IPS-NIHi11 (cell line): ENCODE measurements around the gene C20orf202.

Experiments used
- DNase-seq: peaks from one replicate; pipeline ENCODE4 v3.0.0; 2012; ENCODE audit warnings: mixed read lengths, low spot score

The C20orf202 gene

DNA sequence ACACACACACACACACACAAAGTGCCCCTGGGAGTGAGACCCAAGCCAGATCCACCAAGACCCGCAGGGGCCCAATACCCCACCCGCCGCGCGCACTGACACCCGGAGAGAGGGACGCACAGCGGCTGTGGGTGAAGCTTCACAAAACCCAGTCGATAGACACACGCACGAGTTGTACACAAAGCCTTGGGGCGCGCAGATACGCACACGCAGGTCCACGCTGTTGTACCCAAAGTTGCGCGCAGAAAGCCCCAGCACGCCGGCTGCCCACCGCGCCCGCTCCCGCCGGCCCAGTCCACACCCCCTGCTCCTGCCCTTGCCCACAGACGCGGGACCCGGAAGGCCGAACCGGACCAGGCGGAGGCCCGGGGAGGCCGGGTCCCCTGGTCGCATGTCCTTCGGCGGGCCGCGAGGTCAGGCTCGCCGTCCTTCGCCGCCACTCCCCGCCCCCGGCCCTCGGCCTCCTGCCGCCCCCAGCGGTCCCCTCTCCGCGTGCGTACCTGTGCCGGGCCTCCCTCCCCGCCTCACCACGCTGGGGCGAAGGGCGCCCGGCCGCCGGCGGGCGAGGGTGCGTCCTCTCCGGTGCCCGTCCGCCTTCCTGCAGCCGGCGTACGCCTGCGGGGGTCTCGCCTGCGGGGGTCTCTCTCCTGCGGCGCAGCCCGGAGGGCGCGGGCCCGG lies 18.5 kb upstream of the C20orf202 start, which contains the start of gene TMEM74B:
Gene TMEM74B, minus strand, starts transcription at position 344 of the 678 bp plus-strand sequence. CDS start 1,180 bp downstream, outside the sequence.
- DNase-seq = peak; percentile 66

DNA sequence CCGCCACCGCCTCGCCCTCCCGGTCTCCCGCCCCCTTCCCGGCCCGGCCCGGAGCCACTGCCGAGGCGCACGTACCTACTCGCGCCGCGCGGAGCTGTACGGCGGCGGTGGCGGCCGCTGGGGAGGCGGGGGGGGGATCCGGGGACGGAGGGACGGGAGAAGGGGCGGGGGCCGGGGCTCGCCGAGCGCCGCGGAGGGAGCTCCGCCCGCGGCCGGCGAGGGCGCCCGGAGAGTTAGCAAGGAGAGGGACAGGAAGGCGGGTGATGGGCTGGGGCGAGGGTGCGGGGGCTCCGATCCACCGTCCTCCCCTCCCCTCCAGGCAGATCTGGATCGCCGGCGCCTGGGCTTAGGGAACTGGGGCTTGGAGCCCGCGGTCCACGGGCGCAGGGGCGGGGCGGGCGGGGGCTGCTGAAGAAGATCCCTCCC lies 17.9 kb upstream of the C20orf202 start:
- DNase-seq = peak; percentile 70

DNA sequence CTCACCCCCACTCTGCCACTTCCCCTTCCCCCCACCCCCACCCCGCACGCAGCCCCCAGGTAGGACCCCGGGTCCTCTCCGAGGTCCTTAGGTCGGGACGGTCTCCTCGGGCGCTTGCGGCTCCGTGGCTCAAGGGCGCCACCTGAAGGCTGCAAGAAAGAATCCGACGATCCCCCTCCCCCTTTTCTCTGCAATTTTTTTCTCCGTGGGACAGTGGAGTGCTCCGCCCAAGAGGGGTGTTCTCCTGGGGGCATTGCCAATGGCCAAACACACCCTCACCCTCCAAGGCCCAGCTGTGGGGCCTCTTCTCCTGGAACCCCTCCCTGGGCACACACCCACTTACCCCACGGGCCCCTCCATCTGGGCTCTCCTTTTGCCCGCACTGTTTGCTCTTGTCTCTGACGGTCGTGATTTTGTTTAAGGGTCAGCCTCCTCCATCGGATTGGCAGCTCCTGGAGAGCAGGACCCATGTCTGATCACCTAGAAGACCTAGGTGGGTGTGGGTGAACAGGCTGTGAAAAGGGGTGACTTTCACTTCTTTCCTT lies 17.4 kb upstream of the C20orf202 start:
- peak; percentile 86 for DNase-seq

DNA sequence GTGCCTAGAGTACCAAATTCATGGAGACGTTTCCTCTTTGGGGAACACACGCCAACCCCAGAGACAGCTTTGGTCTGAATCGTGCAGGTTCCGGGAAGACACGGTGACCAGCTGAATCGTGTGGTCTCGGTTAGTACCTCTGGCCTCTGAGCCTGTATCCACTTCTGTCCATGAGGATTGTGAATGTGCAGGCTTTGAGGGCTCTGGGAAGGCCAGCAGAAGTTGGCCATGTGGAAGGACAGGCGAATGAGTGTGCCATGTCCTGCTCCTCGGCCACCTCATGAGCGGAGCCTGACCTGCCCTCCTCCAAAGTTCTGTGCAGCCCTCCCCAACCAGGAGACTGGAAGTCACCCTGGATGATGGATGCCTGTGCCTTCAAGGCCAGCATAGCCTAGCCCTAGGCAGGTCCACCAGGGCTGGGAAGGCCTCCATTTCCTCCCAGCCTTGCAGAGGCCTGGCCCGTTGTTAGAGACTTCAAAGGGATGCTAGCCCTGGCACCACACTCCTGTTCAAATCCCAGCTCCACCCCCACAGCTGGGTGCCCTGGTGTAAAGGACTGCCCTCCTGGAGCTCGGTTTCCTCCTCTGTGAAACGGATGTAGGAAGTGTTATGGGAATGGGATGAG lies 16.8 kb upstream of the C20orf202 start:
- peak; percentile 19 for DNase-seq

DNA sequence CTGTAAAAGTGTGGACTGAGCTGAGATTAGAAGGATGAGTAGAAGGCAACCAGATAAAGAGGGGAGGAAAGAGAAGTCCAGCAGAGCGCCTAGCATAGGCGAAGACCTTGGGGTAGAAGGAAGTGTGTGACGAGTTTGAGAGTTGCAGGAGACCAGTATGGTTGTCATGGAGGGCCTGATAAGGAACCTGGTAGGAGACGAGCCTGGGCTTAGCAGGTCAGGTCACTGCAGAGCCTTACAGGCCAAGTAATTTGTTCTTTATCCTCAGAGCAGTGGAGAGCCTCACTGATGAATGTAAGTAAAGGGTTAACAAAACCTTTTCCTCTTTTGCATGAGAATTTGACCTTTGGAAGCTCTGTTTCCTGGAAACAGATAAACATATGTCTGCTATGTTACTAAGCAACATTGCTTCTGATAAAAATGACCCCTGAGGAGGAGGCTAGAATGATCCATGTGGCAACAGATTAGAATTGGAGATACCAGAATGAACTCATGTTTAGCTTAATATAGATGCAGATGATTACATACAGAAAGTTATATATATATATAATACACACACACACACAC lies 15.6 kb upstream of the C20orf202 start:
- no peak for DNase-seq

DNA sequence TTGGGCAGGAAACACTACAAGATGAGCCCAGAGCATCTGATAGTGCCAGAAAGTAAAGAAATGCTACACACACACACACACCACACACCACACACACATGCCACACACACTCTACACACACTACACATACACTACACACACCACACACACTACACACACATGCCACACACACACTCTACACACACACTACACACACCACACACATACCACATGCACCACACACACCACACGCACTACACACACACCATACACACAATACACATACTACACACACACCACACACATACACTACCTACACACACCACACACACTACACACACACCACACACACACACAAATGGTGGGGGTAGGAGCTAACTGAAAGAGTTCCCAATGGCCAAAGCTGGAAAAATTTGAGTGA lies 14.9 kb upstream of the C20orf202 start:
- DNase-seq = no peak

DNA sequence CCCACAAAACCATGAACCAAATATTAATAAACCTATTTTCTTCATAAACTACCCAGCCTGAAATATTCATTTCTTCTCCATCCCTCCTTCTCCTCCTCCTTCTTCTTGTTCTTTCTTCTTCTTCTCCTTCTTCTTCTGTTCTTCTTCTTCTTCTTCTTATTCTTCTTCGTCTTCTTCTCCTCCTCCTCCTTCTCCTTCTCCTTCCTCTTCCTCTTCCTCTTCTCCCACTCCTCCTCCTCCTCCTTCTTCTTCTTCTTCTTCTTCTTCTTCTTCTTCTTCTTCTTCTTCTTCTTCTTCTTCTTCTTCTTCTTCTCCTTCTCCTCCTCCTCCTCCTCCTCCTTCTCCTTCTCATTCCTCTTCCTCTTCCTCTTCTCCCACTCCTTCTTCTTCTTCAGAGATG lies 13.4 kb upstream of the C20orf202 start:
- DNase-seq = no peak

DNA sequence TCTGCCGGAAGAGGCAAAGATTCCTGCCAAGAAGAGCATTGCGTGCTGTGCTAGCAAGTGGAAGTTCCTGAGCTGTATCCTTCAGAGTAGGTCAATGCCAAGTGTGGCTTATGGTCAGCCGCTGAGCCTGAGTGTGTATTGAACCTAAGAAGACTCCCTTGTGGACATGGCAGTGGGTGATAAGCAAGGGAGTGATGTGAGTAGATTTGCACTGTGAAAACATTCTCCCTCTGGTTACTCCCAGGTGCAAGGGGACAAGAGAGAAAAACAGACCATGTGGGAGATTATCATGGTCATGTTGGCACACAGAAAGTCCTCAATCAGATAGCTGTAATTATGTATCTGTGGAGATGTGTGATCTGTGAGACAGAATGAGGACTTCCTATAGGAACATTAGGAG lies 12.4 kb upstream of the C20orf202 start:
- no peak for DNase-seq

DNA sequence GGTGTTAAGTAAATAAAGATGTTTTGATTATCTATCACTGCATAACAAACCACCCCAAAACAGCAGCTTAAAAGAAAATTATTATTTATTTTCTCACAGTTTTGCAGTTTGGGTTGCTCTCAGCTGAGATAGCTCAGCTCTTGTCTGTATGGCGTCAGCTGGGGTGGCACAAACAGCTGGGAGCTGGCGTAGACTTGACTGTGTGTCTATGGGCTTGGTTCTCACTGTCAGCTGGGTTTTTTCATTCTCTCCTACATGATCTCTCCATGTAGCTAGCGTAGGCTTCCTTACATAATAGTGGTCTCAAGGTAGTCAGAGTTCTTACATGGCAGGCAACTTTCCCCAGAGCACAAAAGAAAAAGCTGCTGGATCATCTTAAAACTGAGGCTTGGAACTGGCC lies 12.0 kb upstream of the C20orf202 start:
- no peak for DNase-seq

DNA sequence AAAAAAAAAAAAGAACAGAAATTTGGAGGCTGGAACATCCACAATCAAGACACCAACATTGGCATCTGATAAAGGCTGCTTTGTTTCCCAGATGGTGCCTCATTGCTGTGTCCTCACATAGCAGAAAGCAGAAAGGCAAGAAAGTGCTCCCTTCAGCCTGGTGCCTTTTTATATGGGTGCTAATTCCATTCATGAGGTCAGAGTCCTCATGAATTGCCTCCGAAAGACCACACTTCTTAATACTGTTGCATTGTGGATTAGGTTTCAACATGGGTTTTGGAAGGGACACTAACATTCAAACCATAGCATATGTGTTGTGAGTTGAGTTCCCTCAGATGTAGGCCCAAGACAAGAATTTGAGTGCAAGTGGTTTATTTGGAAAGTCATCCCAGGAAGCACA lies 8.0 kb upstream of the C20orf202 start:
- no peak for DNase-seq

DNA sequence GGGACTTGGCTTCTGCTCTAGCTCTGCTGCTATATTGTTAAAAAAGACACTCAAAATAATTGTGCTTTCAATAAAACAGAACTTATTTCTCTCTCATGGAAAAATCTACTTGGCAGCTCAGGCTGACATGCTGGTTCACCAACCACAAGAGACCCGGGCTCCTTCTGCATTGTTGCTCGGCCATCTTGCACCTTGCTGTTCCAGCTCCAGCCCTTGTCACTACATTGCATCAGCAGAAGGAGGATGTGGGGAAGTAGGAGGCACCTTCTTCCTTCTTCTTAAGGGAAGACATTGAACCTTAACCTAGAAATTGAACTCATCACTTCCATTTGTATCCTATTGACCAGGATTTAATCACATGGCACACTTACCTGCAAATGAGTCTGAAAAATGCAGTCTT lies 6.6 kb upstream of the C20orf202 start:
- DNase-seq = no peak

DNA sequence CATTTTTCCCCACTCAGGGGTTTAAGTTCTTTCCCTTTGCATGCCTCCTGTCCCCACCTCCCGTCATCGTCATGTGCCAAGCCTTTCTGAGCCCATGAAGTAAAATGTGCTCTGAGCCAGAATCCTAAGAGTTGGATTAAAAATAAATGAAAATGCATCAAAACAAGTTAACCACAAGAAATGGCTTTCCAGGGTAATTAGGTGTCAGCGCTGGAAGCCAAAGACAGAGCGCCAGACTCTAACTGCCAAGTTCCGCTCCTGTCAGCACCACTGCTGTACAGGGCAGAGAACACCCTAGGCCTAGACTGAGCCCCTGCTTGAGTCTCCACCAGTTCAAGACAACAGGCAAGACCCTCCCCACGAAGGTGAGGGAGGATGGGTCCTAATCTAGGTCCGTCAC lies 5.5 kb upstream of the C20orf202 start:
- no peak for DNase-seq

DNA sequence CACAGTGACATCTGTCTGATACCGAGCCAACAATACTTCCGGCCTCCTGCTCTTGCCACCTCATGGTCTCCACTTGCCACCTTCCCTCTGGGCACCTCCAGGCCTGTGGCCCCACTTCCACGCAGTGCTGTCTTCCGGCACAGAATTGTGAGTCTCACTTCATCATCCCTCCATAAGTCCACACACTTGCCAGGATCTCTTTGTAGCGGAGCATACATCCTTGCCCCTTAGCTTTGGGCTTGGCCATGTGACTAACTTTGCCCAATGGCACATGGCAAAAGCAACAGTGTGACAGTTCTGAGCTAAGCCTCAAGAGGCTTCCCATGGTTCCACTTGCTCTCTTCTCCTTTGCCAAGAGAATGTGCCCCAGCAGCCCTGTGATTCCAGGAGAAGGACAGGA lies 4.5 kb upstream of the C20orf202 start:
- DNase-seq = no peak

DNA sequence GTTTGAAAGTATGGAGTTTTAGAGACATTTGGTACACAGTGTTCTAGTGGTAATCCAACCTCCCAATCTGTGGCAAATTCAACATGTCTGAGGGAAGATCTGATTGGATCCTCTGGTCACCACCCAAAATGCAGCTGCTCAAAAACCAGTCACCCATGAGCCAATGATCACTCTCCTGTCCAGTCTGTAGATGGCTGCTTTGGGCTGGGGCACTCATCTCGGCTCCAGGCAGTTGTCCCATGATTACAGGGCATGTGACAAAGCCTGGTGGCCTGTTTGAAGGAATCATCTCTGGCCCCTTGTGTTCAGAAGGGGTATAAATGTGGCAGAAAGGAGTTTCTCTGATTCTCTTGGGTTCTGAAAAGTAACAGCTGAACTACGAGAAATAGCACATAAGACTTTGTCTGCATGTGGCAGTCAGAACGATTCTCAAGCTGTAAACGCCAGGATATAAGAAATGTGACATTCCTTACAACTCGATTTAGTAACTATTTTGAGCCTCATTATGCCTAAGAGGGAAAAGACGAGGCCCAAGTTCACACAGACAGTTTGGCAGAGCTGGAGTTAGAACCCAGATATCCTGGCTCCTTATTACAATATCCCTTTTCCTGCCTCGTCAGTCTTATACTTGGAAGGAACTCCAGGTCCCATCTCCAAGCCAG lies 3.9 kb upstream of the C20orf202 start:
- DNase-seq = no peak

DNA sequence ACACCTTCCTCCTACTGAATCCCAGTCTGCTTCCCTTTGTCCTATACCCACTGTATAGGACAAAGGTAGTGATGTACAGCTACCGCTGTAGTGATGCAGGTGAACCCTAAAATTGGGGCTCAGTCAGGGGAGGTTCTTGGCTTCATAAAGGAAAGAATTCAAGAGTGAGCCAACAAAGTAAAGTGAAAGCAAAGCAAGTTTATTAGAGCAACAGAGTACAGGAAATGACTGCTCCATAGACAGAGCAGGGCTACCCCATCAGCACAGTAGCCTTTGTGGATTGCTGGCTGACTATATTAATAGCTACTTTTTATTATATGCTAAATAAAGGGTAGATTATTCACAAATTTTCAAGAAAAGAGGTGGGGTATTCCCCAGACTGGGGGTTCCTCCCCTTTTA lies 3.3 kb upstream of the C20orf202 start:
- no peak for DNase-seq

DNA sequence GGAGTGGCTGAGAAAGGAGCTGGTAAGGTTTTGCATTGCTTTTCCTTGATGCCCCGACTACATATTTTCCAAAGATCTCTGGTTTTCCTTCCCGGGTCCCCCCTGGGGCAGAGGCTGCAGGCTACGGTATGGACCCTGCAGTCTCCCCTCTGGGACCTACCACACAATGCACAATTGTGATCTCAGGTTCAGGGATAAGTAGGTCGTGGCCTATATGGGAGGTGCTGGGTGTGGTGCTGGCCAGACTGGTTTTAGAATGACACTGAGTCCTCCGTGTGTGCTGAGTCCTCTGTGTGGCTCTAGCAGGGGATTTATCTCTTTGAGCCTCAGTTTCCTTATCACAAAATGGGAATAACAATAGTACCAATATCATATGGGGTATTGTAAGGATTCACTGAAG lies 376 bp downstream of the C20orf202 start:
- DNase-seq = no peak

DNA sequence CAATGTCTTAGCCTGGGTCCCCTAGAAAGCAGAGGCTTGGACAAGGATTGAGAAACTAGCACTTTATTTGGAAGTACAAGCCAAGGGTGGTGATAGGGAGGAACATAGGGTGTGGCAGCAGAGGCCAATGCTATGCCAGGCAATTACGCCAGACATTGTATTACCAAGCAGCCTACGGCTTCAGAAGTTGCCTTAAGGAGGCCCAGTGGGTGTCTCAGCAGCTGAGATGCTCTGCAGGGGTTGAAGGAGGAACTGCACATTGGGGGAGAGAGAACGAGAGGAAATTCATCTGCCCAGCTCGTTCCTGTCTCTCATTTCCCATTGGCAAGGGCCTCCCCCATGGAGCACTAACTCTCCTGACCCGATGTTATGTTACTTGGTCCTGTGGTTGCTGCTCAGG lies 859 bp downstream of the C20orf202 start:
- DNase-seq = no peak

DNA sequence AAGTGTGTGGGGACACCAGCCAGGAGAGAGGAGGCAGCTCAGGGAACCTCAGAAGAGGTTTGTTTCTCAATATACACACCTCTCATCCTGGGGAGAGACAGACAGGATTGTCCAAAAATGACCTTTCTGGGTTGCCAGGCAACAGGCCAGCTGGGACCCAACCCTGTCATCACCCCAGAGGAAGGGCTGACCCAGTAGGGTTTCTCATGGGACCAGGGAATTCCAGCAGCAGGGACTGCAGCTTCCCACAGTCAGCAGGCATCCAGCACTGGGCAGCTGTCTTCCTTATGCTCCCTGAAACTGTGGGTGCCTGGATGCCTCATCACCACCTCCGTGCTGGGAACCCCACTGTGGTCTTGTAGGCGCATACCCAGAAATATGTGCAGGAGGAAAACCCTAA lies 1.3 kb downstream of the C20orf202 start:
- DNase-seq = no peak

DNA sequence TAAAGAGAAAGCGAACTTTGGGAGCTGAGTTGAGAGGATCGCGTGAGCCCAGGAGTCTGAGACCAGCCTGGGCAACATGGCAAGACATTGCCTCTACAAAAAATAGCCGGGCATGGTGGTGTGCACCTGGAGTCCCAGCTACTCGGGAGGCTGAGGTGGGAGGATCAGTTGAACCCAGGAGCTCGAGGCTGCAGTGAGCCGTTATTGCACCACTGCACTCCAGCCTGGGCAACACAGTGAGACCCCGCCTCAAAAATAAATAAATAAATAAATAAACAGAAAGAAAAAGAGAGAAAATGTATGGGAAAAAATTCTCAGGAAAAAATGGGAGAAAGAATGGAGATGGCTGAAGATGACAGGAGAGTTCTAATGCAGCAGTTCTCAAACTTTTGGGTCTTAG lies 2.5 kb downstream of the C20orf202 start:
- DNase-seq = no peak

DNA sequence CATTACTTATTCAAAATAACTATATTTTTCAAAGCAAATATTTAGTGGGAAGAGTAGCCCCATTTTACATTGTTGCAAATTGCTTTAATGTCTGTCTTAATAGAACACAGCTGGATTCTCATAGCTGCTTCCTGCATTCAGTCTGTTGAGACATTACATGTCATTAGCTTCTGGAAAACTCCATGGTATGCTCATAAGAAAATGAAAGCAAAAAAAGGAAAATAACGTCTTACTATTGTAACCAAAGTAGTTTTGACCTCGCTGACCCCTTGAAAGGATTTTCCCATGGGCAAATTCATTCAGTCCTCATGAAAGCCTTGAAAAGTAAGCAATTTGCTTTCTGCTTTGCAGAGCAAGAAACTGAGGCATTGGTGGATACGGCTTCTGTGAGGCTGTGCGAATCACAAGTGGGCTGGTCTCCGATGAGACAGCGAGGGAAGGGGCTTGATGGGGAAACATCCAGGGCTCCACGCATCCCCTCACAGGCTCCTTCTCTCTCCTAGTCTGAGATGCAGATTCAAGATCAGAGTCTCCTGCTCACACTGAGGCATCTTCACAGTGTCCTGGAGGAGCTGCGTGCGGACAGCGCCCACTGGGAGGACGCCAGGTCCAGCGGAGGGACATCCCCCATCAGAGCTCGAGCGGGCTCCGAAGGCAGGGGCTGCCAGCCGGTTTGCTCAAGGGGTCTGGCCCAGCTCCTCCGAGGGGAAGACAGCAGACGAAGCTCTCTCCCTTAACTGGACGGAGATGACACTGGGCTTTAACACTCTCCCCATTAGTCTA lies 3.3 kb downstream of the C20orf202 start:
- DNase-seq = no peak

DNA sequence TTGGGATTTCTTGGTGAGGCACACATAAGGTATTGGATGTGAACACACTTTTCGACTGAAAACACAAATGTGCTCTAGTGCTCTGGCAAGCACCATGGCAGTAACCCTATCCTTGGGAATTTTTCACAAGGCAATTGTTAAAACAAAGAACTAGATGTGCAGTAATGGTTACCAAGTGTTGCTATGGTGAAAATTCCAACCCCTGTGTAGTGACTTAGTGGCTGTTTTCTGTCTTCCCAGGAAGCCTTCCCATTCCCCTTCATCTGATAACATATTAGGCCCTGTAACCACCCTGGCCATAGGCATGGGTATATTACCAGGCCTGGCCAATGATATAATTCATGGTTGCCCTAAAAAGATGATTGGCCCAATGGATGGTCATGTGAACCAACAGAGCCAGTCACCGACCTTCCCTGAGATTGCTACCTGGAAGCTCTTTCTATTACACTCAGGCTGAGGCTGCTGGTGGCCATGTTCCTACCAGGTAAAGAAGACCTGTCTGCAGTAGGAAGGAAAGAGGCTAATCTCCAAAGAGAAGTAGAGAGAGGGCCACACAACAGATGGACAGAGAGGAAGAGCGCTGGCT lies 4.1 kb downstream of the C20orf202 start:
- no peak for DNase-seq
